Small intestine (tissue), 7 donors: ENCODE results near the gene PTPRR. TPM values are rescaled to one million over a fixed set of nuclear protein-coding genes. Genes with fewer than 3 reads are reported as not detected.
"Not testable (repeated sequence)": the region's sequence is repeated elsewhere in the genome, so short reads cannot be mapped to it uniquely, and the experiment has no call there.

Experiments
- DNase-seq, 2 donors: peaks; one replicate each; pipeline versions ENCODE4 v3.0.0 to v3.0.0-alpha.2; 2013
- FAIRE-seq: peaks from 2 replicates; lab custom pipeline; 2012; peaks lifted over from hg19 to GRCh38; lab: Jason Lieb, UNC
- H3K27ac ChIP-seq, 3 donors: one replicate each; pipeline ENCODE4 v1.5.1; 2013; ENCODE audit warnings: low read length in 2 of 3, mild to moderate bottlenecking in 2 of 3, control low read depth in 1 of 3, inconsistent platforms in 1 of 3, low read depth in 1 of 3, moderate library complexity in 1 of 3
- H3K27me3 ChIP-seq, 3 donors: one replicate each; pipeline ENCODE4 v1.6.1; 2013; ENCODE audit warnings: low read length in 3 of 3, inconsistent platforms in 1 of 3; ENCODE audit not compliant: control insufficient read depth in 3 of 3, insufficient read depth in 3 of 3
- H3K36me3 ChIP-seq, 3 donors: one replicate each; pipeline ENCODE4 v1.6.1; 2013; ENCODE audit warnings: low read length in 3 of 3, inconsistent platforms in 1 of 3, low read depth in 1 of 3, mild to moderate bottlenecking in 1 of 3, moderate library complexity in 1 of 3; ENCODE audit not compliant: control insufficient read depth in 3 of 3, insufficient read depth in 2 of 3
- H3K4me1 ChIP-seq, 3 donors: one replicate each; pipeline ENCODE4 v1.6.1; 2013; ENCODE audit warnings: low read length in 2 of 3, inconsistent platforms in 1 of 3, low read depth in 1 of 3, mild to moderate bottlenecking in 1 of 3, moderate library complexity in 1 of 3; ENCODE audit not compliant: control insufficient read depth in 3 of 3, insufficient read depth in 2 of 3
- H3K4me3 ChIP-seq, 3 donors: one replicate each; pipeline ENCODE4 v1.5.1; 2013; ENCODE audit warnings: low read length in 3 of 3, control low read depth in 1 of 3, inconsistent platforms in 1 of 3, low read depth in 1 of 3, mild to moderate bottlenecking in 1 of 3, moderate library complexity in 1 of 3
- H3K9me3 ChIP-seq, 2 donors: one replicate each; pipeline ENCODE4 v1.6.1; 2013; ENCODE audit warnings: low read depth in 1 of 2, low read length in 1 of 2; ENCODE audit not compliant: control insufficient read depth in 2 of 2, insufficient read depth in 1 of 2
- WGBS, 3 donors: extraction: QIAGEN DNeasy Blood & Tissue Kit; methylation state at CpG; one replicate each; pipeline ENCODE4 v1.1.7; 2013; 5-methylcytosine and 5-hydroxymethylcytosine counted together
- polyA plus RNA-seq, 4 donors: library from polyadenylated mRNA; stranded (reverse) in 3 of 4; unstranded in 1 of 4; fragments of 200-250 nt in 3 of 4; fragments of 120-200 nt in 1 of 4; gene quantifications; one replicate each; pipeline versions ENCODE4 v1.2.1 to v1.2.3, GENCODE V29; 2013
- donor health status: healthy with polysubstance abuse.
- donor health status: control.
- donor health status: control.
- donor health status: Bipolar disorder and iron deficiency.
- donor health status: healthy.

PTPRR gene
- polyA plus RNA-seq, 4 donors, result 0.84 to 18.9 (median 5.4) TPM

DNA sequence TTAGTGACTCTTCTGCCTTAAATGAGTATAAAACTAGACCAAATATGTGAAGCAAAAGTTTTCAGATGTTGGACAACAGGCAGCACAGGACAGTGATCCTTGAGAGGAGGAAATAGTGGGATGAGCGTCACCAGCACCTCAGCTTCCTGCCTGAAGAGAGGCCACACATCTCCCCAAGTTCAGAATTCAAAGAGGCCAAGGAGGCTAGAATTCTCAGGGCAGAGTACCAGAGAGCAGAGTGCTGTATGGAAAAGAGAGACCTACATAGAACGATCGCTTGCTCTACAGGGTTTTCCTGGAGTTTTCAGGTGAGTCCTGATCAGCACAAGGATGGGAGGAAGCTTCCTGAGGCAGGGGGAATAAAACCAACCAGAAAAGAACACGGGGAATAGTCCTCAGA lies 107.0 kb downstream of the PTPRR start:
- peaks cover 0 to 2% of the 10 kb centered on the region in 2 donors for H3K9me3 ChIP-seq
- 73 to 80% (median 73%) methylated on average over 4 of the region's 4 CpGs for WGBS, 3 donors
- H3K4me3 ChIP-seq, result no peak overlapping the region
- DNase-seq, result peak in 1 of 2 donors; percentile 45
- peaks cover 0 to 33% (median 5%) of the 10 kb centered on the region in 3 donors for H3K4me1 ChIP-seq
- peak overlapping the region in 1 of 3 donors; percentile 87 for H3K27ac ChIP-seq
- H3K27me3 ChIP-seq, result no peaks in the 10 kb centered on the region
- no peaks in the 10 kb centered on the region for H3K36me3 ChIP-seq
- FAIRE-seq, result no peak

DNA sequence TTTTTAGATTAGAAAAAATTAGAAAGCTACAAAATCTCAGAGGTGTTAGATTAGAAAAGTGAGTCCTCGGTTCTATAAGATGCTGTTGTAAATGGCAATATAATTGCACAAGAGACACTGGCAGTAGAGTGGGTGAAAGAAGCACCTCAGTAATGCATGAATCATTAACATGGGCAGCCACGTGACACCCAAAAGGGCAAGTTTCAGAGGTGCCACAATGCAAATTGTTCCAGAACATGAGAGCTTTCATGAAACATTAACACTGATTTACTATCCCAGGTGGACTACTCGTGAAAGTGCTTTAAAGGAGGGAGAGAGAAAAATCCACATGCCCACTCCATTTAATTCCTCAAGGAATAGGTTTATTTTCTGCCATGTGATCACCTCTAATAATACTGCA lies 108.4 kb downstream of the PTPRR start:
- Histone ChIP-seq H3K4me3 (no peak overlapping the region), H3K27me3 (no peaks in the 10 kb centered on the region), H3K27ac (peak overlapping the region in 1 of 3 donors; percentile 87), H3K9me3 (peaks cover 0 to 9% of the 10 kb centered on the region in 2 donors), H3K36me3 (no peaks in the 10 kb centered on the region), H3K4me1 (peaks cover 0 to 33% (median 5%) of the 10 kb centered on the region in 3 donors)
- WGBS, 3 donors, result 12 to 50% (median 16%) methylated on average over 3 of the region's 3 CpGs
- no peak for FAIRE-seq
- DNase-seq, result peak; percentile 92

DNA sequence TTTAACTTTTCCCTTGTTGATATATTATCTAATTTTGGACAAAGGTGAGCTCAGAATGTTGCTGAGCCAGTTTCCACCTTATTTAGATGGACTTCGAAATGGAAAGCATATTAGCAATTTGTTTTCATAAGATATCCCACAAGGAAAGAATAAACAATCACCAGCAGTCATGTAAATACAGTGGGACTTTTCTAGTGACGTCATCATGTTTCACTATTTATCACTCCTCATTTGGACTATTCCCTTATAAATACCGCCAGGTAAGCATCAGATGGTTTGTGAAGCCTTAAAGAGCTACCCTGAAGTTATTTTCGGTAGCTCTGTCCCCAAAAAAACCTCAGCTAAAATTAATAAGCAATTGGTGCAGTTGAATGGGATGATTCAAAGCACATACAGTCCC lies 110.7 kb downstream of the PTPRR start:
- Histone ChIP-seq H3K4me1 (peaks cover 0 to 33% (median 5%) of the 10 kb centered on the region in 3 donors), H3K36me3 (no peaks in the 10 kb centered on the region), H3K27ac (no peak overlapping the region), H3K27me3 (no peaks in the 10 kb centered on the region), H3K4me3 (no peak overlapping the region), H3K9me3 (peaks cover 0 to 9% of the 10 kb centered on the region in 2 donors)
- 76 to 79% (median 77%) methylated on average over 4 of the region's 4 CpGs for WGBS, 3 donors
- no peak for DNase-seq
- no peak for FAIRE-seq

- H3K36me3 ChIP-seq, FAIRE-seq, H3K27me3 ChIP-seq, H3K9me3 ChIP-seq, H3K27ac ChIP-seq, DNase-seq, H3K4me3 ChIP-seq: not testable (repeated sequence)
- WGBS, 3 donors, result 68 to 75% (median 71%) methylated on average over 2 of the region's 2 CpGs
- H3K4me1 ChIP-seq, result peaks cover 0 to 17% (median 0%) of the 10 kb centered on the region in 3 donors
Observed at GRCh38 chr12:70807993-70808392, 112.5 kb downstream of the PTPRR start.

DNA sequence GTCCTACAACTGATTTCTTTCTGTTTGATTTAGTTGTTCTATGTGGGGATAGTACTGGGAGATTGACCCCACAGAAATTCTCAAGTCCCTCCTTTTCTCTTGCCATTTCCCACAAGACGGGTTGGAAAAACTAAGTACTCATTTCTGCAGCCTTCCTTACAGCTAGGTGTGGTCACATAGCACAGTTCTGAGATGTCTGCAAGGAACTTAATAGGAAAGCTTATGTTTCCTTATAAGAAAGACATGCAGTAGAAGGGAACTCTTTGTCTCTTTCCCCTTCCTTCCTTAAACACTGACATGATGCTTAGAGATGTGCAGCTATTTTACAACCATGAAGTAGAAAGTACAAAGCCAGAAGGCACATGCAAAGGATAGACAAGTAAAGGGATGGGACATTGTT lies 113.7 kb downstream of the PTPRR start:
- H3K27ac ChIP-seq, result no peak overlapping the region
- 74 to 85% (median 85%) methylated on average over 1 of the region's 1 CpG for WGBS, 3 donors
- no peak for FAIRE-seq

DNA sequence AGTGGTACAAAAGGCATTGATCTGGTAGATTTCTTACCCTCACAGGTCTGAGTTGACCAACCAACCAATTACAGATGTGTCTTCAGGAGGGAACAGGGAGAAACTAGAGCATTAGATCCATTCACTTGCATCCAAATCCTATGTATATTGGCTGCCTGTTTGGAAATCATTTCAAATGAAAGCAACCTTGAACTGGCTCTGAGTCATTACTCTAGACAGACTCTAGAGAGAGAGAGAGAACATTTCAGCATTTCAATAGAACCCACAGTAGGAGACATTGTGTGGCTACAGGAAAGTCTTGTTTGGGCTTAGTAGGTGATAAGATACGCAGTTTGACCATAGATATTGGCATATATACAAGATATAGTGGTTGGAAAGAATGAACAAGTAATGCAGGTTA lies 114.5 kb downstream of the PTPRR start:
- peaks cover 0 to 7% of the 10 kb centered on the region in 2 donors for H3K9me3 ChIP-seq
- DNase-seq (no peak), FAIRE-seq (no peak)
- H3K27me3 ChIP-seq, result no peaks in the 10 kb centered on the region
- no peaks in the 10 kb centered on the region for H3K36me3 ChIP-seq
- H3K4me1 ChIP-seq, result no peaks in the 10 kb centered on the region
- H3K27ac ChIP-seq, result no peak overlapping the region
- 84 to 93% (median 86%) methylated on average over 1 of the region's 1 CpG for WGBS, 3 donors
- H3K4me3 ChIP-seq, result no peak overlapping the region

More for the DNA sequence above, 113.7 kb downstream of the PTPRR start:
- H3K9me3 ChIP-seq, result peaks cover 0 to 7% of the 10 kb centered on the region in 2 donors
- H3K36me3 ChIP-seq, result no peaks in the 10 kb centered on the region
- H3K4me3 ChIP-seq, result no peak overlapping the region
- peaks cover 0 to 7% (median 0%) of the 10 kb centered on the region in 3 donors for H3K4me1 ChIP-seq
- H3K27me3 ChIP-seq, result no peaks in the 10 kb centered on the region
- DNase-seq, result no peak

- Histone ChIP-seq H3K36me3 (no peaks in the 10 kb centered on the region), H3K4me1 (no peaks in the 10 kb centered on the region), H3K27ac (no peak overlapping the region), H3K27me3 (no peaks in the 10 kb centered on the region), H3K4me3 (no peak overlapping the region), H3K9me3 (no peaks in the 10 kb centered on the region)
- FAIRE-seq (no peak), DNase-seq (no peak)
- WGBS, 3 donors, result 79 to 87% (median 85%) methylated on average over 2 of the region's 2 CpGs
Observed at GRCh38 chr12:70798016-70798783, 122.3 kb downstream of the PTPRR start.

DNA sequence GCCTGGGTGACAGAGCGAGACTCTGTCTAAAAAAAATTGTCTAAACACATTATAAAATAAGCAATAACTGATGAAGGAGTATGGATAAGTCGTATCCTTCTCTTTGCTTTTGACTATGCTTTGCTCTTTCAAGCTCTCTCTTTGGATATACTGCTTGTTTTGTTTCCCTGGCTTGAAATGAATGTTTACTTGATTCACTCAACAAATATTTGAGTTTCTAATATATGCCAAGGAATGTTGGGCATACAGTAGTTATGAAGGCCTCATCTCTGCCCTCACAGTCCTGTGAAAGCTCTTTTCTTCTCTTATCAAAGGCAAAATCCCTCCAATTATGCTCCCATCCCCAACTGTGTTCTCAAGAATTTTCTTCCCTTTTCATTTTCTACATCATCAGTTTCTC lies 123.5 kb downstream of the PTPRR start:
- WGBS, 3 donors, result 80 to 93% (median 88%) methylated on average over 2 of the region's 2 CpGs
- H3K27me3 ChIP-seq, result no peaks in the 10 kb centered on the region
- H3K27ac ChIP-seq, result no peak overlapping the region
- FAIRE-seq, result no peak
- DNase-seq, result no peak
- no peaks in the 10 kb centered on the region for H3K4me1 ChIP-seq
- H3K4me3 ChIP-seq, result no peak overlapping the region
- no peaks in the 10 kb centered on the region for H3K36me3 ChIP-seq
- no peaks in the 10 kb centered on the region for H3K9me3 ChIP-seq
